Astrocyte of the cerebellum (primary cell): Measurements from ENCODE around the gene TFDP3.

Experiments
- DNase-seq: peaks from one replicate; pipeline ENCODE4 v3.0.0-alpha.2; 2011; ENCODE audit warnings: low read depth
- H3K4me3 ChIP-seq: 2 replicates; pipeline ENCODE4 v1.5.1; 2011; ENCODE audit warnings: mild to moderate bottlenecking, low read depth, low read length, moderate library complexity
- in situ Hi-C: cut with HindIII; loops from 2 replicates; pipeline ENCODE4 v1.10.0; 2017; ENCODE audit warnings: low sequenced_read_pairs
- TF ChIP-seq, protein P1 (sequence below): IDR thresholded peaks from 2 replicates; pipeline ENCODE4 v1.5.1; 2012; ENCODE audit warnings: low read length, low read depth, moderate library complexity, mild to moderate bottlenecking; ENCODE audit errors: missing control alignments

The TFDP3 gene

DNA sequence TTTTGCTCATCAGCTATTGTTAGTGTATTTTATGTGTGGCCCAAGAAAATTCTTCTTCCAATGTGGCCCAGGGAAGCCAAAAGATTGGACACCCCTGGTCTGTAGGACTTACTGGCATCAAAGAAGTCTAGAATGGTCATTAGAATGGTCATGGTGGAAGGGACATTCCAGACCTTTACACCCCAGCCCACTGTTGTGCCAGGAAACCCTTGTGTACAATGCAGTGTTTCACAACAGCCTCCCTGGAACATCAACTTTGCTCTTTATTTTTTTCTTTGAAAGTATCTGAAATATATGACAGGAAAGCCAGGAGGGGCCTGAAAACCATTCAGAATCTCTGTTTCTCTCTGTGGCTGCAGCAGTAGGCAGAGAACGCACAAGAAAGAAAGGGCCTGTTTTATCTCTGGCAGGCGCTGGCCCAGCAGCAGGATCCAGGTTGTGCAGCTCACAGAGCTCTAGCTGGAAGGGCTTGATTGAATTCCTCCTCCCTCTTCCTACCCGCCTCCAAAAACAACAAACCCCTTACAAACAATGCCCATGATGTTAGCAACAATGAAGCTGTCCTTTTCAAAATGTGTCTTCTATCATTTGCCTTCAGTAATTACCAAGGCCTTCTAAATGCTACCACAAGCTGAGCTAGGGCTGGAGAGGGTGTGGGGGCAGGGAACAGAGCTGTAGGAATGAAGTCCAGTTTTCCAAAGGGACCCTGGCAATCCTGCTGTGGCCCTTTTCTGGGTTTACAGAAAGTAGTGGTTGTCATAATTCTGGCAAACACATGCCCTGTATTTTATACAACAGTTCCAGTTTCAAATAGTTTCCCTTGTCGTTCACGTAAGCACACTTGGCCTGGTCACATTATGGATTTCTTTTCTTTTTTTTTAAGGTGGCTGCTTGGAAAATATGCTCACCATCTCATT is 32.3 kb upstream of the TFDP3 start:
- no peak overlapping the region for H3K4me3 ChIP-seq
- in situ Hi-C loops = no loop called here
- TF ChIP-seq, protein P1, sequence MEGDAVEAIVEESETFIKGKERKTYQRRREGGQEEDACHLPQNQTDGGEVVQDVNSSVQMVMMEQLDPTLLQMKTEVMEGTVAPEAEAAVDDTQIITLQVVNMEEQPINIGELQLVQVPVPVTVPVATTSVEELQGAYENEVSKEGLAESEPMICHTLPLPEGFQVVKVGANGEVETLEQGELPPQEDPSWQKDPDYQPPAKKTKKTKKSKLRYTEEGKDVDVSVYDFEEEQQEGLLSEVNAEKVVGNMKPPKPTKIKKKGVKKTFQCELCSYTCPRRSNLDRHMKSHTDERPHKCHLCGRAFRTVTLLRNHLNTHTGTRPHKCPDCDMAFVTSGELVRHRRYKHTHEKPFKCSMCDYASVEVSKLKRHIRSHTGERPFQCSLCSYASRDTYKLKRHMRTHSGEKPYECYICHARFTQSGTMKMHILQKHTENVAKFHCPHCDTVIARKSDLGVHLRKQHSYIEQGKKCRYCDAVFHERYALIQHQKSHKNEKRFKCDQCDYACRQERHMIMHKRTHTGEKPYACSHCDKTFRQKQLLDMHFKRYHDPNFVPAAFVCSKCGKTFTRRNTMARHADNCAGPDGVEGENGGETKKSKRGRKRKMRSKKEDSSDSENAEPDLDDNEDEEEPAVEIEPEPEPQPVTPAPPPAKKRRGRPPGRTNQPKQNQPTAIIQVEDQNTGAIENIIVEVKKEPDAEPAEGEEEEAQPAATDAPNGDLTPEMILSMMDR = no peak
- DNase-seq = no peak

DNA sequence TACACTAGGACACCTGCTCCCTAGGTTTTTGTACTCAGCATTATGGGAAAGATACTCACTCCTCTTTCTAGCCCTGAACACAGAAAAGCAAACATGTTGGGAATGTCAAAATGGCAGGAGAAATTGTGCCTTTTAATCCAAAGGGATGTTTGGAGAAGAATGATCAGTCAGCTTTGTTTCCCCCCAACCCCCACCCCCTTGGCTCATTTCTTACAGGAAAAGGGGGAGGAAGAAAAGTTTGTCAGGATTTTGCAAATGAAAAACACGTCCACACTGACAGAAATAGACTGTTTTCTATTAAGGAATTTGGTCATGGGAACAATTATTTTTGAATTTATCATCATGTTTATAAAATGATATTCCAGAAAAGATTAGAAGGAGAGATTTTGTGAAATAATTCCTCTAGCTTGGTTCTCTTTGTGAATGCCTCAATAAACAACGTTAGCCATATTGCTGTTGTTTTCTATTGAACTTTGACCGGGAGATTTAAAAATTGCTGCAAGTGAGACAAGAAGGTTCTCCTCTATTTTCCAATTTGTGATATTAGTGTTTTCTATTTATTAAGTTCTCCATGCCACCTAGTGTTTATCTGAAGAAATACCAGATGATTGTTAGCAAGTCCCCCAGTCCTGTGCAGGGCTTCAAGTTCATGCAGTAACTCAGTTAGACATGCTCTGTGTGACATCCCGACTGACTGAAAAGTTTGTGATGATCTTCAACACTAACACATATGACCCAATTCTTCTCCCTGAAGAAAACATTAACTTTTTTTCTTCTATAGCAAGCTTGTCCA is 31.3 kb upstream of the TFDP3 start:
- no peak for DNase-seq
- TF ChIP-seq, protein P1 = peak; percentile 13
- in situ Hi-C loops = no loop called here
- no peak overlapping the region for H3K4me3 ChIP-seq

DNA sequence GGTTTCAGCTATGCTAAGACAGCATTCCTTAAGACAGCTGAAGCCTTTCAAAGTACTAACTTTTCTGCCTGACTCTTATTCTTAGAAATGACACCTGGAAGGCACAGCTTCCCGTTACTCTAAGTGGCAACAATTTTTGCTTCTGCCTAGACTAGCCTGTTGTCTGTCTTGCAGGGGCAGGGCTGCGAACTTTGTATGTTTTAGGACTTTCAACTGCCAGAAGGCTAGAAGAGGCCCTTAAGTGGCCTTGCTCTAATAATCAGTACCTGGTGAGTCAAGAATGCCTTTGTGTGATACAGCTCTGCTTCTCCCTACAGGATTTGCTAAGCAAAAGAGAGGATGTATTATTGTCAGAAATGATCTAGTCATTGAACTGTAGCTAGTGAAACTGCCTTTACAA is 30.0 kb upstream of the TFDP3 start:
- in situ Hi-C loops = no loop called here
- TF ChIP-seq, protein P1 = no peak
- DNase-seq = no peak

DNA sequence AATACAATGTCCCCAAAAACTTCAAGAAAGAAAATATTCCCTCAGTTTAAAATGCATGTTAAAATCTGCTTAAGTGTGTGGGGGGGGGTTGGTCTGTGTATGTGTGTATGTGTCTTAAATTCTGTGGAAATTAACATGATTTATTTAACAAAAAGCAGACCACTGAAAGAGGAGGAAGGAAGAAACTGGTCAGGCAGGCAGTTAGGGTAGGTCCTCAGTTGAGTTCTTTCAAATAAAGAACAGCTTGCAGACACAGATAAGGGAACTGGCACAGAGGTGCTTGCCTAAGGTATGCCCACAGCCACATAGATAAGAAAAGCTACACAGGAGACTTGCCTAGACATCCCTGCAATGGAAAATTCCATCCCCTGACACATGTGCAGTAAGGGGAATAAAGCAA is 28.8 kb upstream of the TFDP3 start:
- no peak for DNase-seq
- H3K4me3 ChIP-seq = no peak overlapping the region
- in situ Hi-C loops = no loop called here
- TF ChIP-seq, protein P1 = no peak

More for the DNA sequence above, 30.0 kb upstream of the TFDP3 start:
- H3K4me3 ChIP-seq = no peak overlapping the region

DNA sequence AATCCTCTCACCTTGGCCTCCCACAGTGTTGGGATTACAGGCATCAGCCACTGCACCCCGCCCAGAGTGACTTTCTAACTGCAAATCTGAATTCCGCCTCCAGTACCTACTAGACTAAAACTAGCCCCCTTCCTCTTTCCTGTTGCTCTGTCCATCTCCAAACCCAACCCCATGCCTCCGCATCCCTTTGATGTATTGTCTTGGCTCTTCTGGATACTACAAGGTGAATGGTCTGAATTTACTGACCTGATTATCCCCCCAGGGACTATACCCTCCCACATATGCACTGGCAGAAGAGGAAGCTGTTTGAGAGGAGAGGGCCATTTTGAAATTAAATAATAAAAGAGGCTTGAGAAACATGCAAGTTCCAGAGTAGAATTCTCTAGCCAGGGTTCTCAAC is 17.7 kb upstream of the TFDP3 start:
- in situ Hi-C loops = no loop called here
- TF ChIP-seq, protein P1 = no peak
- DNase-seq = no peak
- no peak overlapping the region for H3K4me3 ChIP-seq

DNA sequence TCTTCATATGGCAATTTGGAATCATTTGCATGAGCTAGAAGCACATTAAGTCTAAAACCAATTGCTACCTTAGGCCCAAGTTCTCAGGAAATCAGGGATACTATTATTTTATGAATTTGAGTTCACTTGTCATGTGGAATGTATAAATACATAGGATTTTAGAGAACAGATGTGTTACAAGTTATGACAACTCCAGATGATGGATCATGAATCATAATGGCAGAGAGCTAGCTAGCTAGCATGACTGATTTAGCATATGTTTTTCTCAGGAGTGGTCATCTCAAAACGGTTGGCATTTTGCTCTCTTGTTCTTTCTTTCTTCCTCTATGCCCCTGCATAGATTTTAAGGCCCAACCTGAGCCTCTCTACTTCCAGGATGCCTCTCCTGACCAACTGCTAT is 14.2 kb upstream of the TFDP3 start:
- in situ Hi-C loops = no loop called here
- DNase-seq = no peak
- no peak overlapping the region for H3K4me3 ChIP-seq
- TF ChIP-seq, protein P1 = no peak
